Stomach (tissue), 9 donors: ENCODE data around the gene NOS3. TPM values are rescaled to one million over a fixed set of nuclear protein-coding genes. Genes with fewer than 3 reads are reported as not detected.

Experiments used
- DNase-seq, 2 donors: peaks; one replicate each; pipeline versions ENCODE4 v3.0.0 to v3.0.0-alpha.2; 2013 to 2019
- H3K27ac ChIP-seq, 5 donors: fragments of 200-600 bp in 4 of 5; sonication (generic) in 4 of 5; one replicate each; pipeline ENCODE4 v1.5.1; 2013 to 2019; ENCODE audit warnings: mild to moderate bottlenecking in 1 of 5, moderate library complexity in 1 of 5
- H3K27me3 ChIP-seq, 3 donors: fragments of 200-600 bp; sonication (generic); one replicate each; pipeline ENCODE4 v1.5.1; 2017 to 2019; ENCODE audit warnings: mixed run types in 1 of 3
- H3K36me3 ChIP-seq, 4 donors: fragments of 200-600 bp; sonication (generic); 1 replicate in 3 of 4; 2 replicates in 1 of 4; pipeline ENCODE4 v1.5.1; 2016 to 2019
- H3K4me1 ChIP-seq, 4 donors: fragments of 200-600 bp; sonication (generic); one replicate each; pipeline ENCODE4 v1.5.1; 2016 to 2019
- H3K4me3 ChIP-seq, 4 donors: fragments of 200-600 bp; sonication (generic) in 3 of 4; one replicate each; pipeline ENCODE4 v1.5.1; 2016 to 2019; ENCODE audit warnings: mild to moderate bottlenecking in 1 of 4
- H3K9me3 ChIP-seq, 4 donors: fragments of 200-600 bp; sonication (generic); one replicate each; pipeline ENCODE4 v1.5.1; 2016 to 2019
- CTCF ChIP-seq, 7 experiments: fragments of 450-650 bp in 4 of 7; fragments of 200-600 bp in 3 of 7; sonication (generic) in 3 of 7; IDR thresholded peaks; one replicate each; pipeline ENCODE4 v1.5.1; 2016 to 2019; ENCODE audit warnings: antibody characterized with exemption in 7 of 7, control low read depth in 2 of 7, mild to moderate bottlenecking in 1 of 7
- EP300 ChIP-seq: sonication (generic); formaldehyde crosslinking; IDR thresholded peaks from one replicate; pipeline ENCODE4 v1.6.1; 2017; ENCODE audit warnings: antibody characterized with exemption
- POLR2A ChIP-seq, 4 donors: fragments of 450-650 bp; IDR thresholded peaks; one replicate each; pipeline ENCODE4 v1.6.1; 2016; ENCODE audit warnings: antibody characterized with exemption in 4 of 4, control low read depth in 2 of 4, mild to moderate bottlenecking in 1 of 4, moderate library complexity in 1 of 4
- POLR2AphosphoS5 ChIP-seq, 3 donors: sonication (generic); formaldehyde crosslinking; IDR thresholded peaks; one replicate each; pipeline ENCODE4 v1.6.1; 2016; ENCODE audit warnings: antibody characterized with exemption in 3 of 3
- WGBS, 5 donors: extraction: QIAGEN DNeasy Blood & Tissue Kit in 3 of 5; methylation state at CpG; one replicate each; pipeline versions ENCODE4 v1.1.5 to v1.1.7; 2013 to 2018; 5-methylcytosine and 5-hydroxymethylcytosine counted together
- intact Hi-C: fragments of 100-400 bp; cut with DNase I; formaldehyde crosslinking; loops from one replicate; pipeline ENCODE4 v1.15.1; 2023; ENCODE audit warnings: low total_unique reads
- polyA plus RNA-seq, 3 donors: library from polyadenylated mRNA; stranded (reverse); fragments of 200-250 nt; gene quantifications; one replicate each; pipeline ENCODE4 v1.2.3, GENCODE V29; 2013
- total RNA-seq, 5 donors: library from RNA; depleted of rRNA; stranded (reverse); fragments of >200 nt; gene quantifications; one replicate each; pipeline versions ENCODE4 v1.1.0 to v1.2.3, GENCODE V29; 2014 to 2016
- donor health status: healthy with polysubstance abuse.
- donor health status: Bipolar disorder and iron deficiency.
- donor health status: healthy.

The NOS3 gene
- total and polyA plus RNA-seq, 8 donors = 2.5 to 45.1 (median 7.5) TPM

GRCh38 chr7:151014950-151015349 lies 24.1 kb downstream of the NOS3 start:
- no peak overlapping the region for H3K4me3 ChIP-seq
- H3K9me3 ChIP-seq = no peaks in the 10 kb centered on the region
- TF ChIP-seq EP300 (no peak), POLR2A (IDR thresholded peaks at IDR 0.05) (no peak), CTCF (IDR thresholded peaks at IDR 0.05) (no peak), POLR2AphosphoS5 (IDR thresholded peaks at IDR 0.05) (no peak)
- H3K27me3 ChIP-seq = peaks cover 0 to 99% (median 42%) of the 10 kb centered on the region in 3 donors
- no peak for DNase-seq
- intact Hi-C loops = no loop called here
- no peaks in the 10 kb centered on the region for H3K36me3 ChIP-seq
- WGBS, 5 donors = 74 to 87% (median 84%) methylated on average over 8 of the region's 8 CpGs
- H3K27ac ChIP-seq = no peak overlapping the region
- peaks cover 32 to 62% (median 45%) of the 10 kb centered on the region in 4 donors for H3K4me1 ChIP-seq

- Histone ChIP-seq H3K36me3 (no peaks in the 10 kb centered on the region), H3K4me3 (no peak overlapping the region), H3K4me1 (peaks cover 32 to 52% (median 39%) of the 10 kb centered on the region in 4 donors), H3K27ac (no peak overlapping the region), H3K9me3 (no peaks in the 10 kb centered on the region), H3K27me3 (peaks cover 0 to 99% (median 49%) of the 10 kb centered on the region in 3 donors)
- WGBS, 5 donors = 76 to 94% (median 84%) methylated on average over 5 of the region's 5 CpGs
- intact Hi-C loops = no loop called here
- DNase-seq = no peak
- TF ChIP-seq POLR2A (IDR thresholded peaks at IDR 0.05) = no peak
- no peak for TF ChIP-seq CTCF (IDR thresholded peaks at IDR 0.05)
- no peak for TF ChIP-seq POLR2AphosphoS5 (IDR thresholded peaks at IDR 0.05)
- no peak for TF ChIP-seq EP300
Observed at GRCh38 chr7:151015967-151016366, 25.1 kb downstream of the NOS3 start.

- H3K4me1 ChIP-seq = peaks cover 32 to 49% (median 38%) of the 10 kb centered on the region in 4 donors
- DNase-seq = no peak
- TF ChIP-seq POLR2AphosphoS5 (IDR thresholded peaks at IDR 0.05) (no peak), EP300 (no peak), POLR2A (IDR thresholded peaks at IDR 0.05) (no peak), CTCF (IDR thresholded peaks at IDR 0.05) (no peak)
- WGBS, 5 donors = 82 to 94% (median 89%) methylated on average over 8 of the region's 8 CpGs
- no peaks in the 10 kb centered on the region for H3K9me3 ChIP-seq
- H3K27me3 ChIP-seq = peaks cover 0 to 99% (median 49%) of the 10 kb centered on the region in 3 donors
- H3K36me3 ChIP-seq = no peaks in the 10 kb centered on the region
- intact Hi-C loops = no loop called here
- H3K27ac ChIP-seq = no peak overlapping the region
- no peak overlapping the region for H3K4me3 ChIP-seq
Observed at GRCh38 chr7:151016505-151016904, 25.7 kb downstream of the NOS3 start.

- DNase-seq = no peak
- no peaks in the 10 kb centered on the region for H3K9me3 ChIP-seq
- no peak overlapping the region for H3K27ac ChIP-seq
- intact Hi-C loops = no loop called here
- H3K4me3 ChIP-seq = no peak overlapping the region
- peaks cover 32 to 45% (median 38%) of the 10 kb centered on the region in 4 donors for H3K4me1 ChIP-seq
- 87 to 93% (median 92%) methylated on average over 15 of the region's 15 CpGs for WGBS, 5 donors
- TF ChIP-seq POLR2A (IDR thresholded peaks at IDR 0.05) (no peak), EP300 (no peak), CTCF (IDR thresholded peaks at IDR 0.05) (no peak)
- H3K27me3 ChIP-seq = peaks cover 0 to 98% (median 49%) of the 10 kb centered on the region in 3 donors
- H3K36me3 ChIP-seq = no peaks in the 10 kb centered on the region
Observed at GRCh38 chr7:151016942-151017341, 26.1 kb downstream of the NOS3 start.
